ENCODE measurements around the gene RPH3AL. TPM values are rescaled to one million over a fixed set of nuclear protein-coding genes. Genes with fewer than 3 reads are reported as not detected.
"Not testable (repeated sequence)": the region's sequence is repeated elsewhere in the genome, so short reads cannot be mapped to it uniquely, and the experiment has no call there.

RPH3AL gene
- polyA plus RNA-seq, 4 donors, result 3.1 to 24.7 (median 18.1) TPM

DNA sequence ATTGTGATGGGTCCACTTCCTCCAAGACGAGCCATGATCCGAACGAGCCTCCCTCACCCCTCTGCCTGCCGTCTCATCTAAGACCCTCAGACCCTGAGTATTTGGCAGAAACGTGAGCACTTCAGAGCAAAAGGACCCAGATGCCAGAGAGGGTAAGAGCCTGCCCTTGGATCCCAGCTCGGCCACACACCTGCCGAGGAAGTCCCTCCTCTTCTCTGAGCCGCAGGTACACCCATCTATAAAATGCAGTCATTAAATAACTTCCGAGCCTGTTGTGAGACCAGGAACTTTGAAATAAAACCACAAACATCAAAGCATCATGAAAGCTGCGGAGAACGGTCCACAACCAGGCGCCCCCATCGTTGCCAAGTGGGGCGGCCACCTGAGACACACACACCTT is 106.4 kb downstream of the RPH3AL start:
- no peak for DNase-seq (ENCODE audit: low read depth in 4 of 4, low spot score in 3 of 4)

DNA sequence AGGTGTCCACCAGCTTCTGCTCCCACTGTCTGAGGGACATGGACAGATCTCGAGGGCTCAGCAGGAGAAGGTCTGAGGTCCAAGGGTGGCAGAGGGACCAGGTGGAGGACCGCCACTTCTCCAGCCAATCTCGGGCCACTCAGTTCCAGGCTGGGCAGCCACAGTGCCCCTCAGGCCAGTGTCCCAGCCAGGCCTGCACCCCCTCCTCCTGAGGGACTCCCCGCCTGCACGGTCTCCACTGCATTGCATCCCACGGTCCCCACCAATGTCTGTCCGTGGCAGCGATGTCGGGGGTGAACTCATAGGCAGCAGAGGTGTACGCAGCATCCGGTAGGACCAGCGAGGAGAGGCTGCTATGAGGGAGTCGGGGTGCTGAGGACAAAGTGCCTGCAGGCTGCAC is 107.0 kb downstream of the RPH3AL start:
- DNase-seq (ENCODE audit: low read depth in 4 of 4, low spot score in 3 of 4), result no peak

GRCh38 chr17:245020-245419 is 107.6 kb downstream of the RPH3AL start:
- DNase-seq (ENCODE audit: low read depth in 4 of 4, low spot score in 3 of 4), result no peak

- not testable (repeated sequence) for DNase-seq (ENCODE audit: low read depth in 4 of 4, low spot score in 3 of 4)
Measured at GRCh38 chr17:243924-244323, 108.7 kb downstream of the RPH3AL start.

DNA sequence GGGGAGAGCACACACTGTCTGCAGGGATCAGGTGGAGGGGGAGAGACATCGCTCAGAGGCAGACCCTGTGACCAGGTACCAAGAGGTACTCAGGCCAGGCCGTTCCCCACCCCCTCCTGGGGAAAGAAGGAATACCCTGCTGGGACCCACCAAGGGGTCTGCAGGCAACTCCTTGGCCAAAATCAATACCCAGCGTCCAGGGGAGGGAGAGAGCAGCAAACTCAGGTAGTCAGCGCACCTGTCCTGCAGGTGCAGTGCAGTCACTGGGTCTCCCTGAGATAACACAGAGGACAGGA is 113.7 kb downstream of the RPH3AL start:
- no peak for DNase-seq (ENCODE audit: low read depth in 4 of 4, low spot score in 3 of 4)

- DNase-seq (ENCODE audit: low read depth in 4 of 4, low spot score in 3 of 4), result no peak
Measured at GRCh38 chr17:238071-238963, 114.3 kb downstream of the RPH3AL start.

DNA sequence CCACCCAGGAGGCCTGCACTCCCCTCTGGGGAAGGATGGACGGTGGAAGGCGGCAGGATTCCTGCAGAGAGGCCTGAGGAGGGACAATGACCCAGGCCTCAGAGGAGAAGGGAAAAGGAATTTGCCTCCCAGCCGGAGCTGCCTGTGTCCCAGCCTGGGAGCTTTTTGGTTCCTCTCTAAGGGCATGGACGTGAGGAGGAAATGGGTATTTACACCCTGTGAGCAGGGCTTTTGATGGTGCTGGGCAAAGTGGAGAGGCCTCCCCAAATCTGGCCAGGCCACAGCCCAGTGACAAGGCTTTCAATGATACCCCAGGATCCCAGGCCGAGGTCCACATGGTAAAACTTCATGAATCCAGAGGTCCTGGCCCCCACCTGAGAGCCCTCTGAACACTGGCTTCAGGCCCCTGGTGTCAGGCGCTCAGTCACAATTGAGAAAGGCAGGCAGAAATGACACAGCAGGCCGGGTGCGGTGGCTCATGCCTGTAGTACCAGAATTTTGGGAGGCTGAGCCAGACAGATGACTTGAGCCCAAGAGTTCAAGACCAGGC is 115.1 kb downstream of the RPH3AL start:
- DNase-seq (ENCODE audit: low read depth in 4 of 4, low spot score in 3 of 4), result no peak

GRCh38 chr17:236641-237405 is 115.8 kb downstream of the RPH3AL start:
- DNase-seq (ENCODE audit: low read depth in 4 of 4, low spot score in 3 of 4), result no peak

GRCh38 chr17:235831-236640 is 116.6 kb downstream of the RPH3AL start:
- no peak for DNase-seq (ENCODE audit: low read depth in 4 of 4, low spot score in 3 of 4)

- DNase-seq (ENCODE audit: low read depth in 4 of 4, low spot score in 3 of 4), result not testable (repeated sequence)
Measured at GRCh38 chr17:234994-235830, 117.4 kb downstream of the RPH3AL start.

- not testable (repeated sequence) for DNase-seq (ENCODE audit: low read depth in 4 of 4, low spot score in 3 of 4)
Measured at GRCh38 chr17:234163-234993, 118.2 kb downstream of the RPH3AL start.

DNA sequence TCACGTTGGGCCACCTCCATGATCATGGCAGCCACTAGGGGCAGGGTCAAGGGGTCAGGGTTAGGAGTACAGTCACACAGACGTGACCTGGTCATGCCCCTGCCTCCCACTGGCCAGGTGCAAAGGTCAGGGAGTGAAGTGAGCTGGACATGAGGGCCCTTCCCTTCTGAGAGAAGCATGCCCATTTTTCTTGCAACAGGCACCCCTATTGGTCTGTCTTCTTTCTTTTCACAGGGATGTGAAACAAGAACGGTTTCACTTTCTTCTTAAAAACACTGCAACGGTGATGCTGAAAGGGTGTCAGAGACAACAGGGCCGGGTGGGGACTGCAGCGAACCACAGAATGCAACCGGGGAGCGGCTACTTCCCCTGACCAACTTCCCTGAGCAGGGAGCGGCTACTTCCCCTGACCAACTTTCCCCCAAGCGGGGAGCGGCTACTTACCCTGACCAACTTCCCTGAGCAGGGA is 119.1 kb downstream of the RPH3AL start:
- no peak for DNase-seq (ENCODE audit: low read depth in 4 of 4, low spot score in 3 of 4)

DNA sequence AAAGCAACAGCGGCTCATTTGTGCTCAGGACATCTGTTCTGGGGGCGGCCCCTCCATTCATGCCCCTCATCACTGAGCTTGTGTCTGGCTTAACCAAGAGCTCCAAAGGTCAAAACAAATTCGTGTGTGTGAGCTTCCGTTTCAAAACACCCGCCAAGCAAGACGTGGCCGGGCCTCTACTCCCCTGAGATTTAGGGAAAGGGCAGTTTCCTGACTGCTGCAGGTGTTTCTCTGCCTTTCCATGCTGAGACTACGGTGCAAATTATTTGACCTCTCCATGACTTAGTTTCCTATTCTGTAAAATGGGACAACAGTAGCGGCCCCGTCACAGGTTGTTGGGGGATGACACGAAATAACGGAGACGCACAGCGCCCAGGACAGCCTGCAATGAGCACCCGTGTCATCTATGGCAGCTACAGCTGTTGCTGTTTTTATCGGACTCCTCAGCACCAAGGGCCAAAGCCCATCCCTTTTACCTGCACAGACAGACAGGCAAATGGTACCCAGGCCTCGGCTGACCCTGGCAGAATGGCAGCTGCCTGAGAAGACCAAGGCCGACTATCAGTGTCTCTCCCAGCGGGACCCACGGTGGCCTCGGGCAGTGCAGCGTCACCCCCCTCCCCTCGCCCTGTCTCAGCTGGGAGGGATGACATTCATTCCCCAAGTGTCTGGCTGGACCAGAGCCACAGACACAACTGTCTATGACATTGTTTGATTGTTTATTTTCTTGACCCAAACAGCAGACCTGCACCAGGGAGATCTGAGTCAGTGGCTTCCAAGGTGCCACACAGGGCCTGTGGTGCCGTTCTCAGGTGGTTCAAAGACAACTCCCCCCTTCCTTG is 120.4 kb downstream of the RPH3AL start:
- DNase-seq (ENCODE audit: low read depth in 4 of 4, low spot score in 3 of 4), result no peak

GRCh38 chr17:231191-231965 is 121.2 kb downstream of the RPH3AL start:
- DNase-seq (ENCODE audit: low read depth in 4 of 4, low spot score in 3 of 4), result no peak

GRCh38 chr17:230395-230770 is 122.2 kb downstream of the RPH3AL start:
- DNase-seq (ENCODE audit: low read depth in 4 of 4, low spot score in 3 of 4), result no peak

DNA sequence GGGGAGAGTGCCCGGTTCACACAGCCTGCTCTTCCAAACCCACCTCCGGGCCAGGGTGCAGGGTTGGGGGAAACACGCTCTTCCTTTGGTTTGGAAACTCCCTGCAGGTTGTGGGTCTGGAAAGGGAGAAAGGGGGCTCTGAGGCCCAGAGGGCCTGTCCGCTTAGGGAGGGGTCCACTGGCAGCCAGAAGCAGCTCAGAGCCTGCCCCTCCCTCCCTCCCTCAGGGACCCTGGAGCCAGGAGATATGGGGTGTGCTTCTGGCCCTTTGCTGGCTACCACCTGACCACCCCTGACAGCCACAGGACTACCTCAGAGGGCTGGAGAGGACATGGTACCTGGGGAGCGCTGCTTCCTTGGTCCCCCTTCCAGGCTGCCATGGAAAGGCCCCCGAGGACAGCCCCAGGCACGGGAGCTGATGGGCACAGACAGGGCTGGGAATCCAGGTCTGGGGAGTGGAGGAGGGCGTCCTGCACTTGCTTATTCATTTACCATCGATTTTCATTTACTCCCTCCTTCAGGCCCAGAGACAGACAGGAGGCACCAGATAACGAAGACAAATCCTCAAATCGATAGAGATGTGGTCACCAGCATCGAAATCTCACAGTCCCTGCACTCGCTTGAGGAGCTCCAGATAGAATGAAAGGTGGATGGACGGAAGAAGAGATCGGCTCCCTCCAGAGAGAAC is 122.8 kb downstream of the RPH3AL start:
- no peak for DNase-seq (ENCODE audit: low read depth in 4 of 4, low spot score in 3 of 4)

Data from left renal pelvis (tissue), 4 donors.